Measurements from ENCODE around the gene MGAT4B. TPM values are rescaled to one million over a fixed set of nuclear protein-coding genes. Genes with fewer than 3 reads are reported as not detected.

Gene MGAT4B
- total RNA-seq, 1 donor from 2014 or later: 198 TPM

GRCh38 chr5:179788193-179788854 is 18.3 kb downstream of the MGAT4B start:
- no peak overlapping the region for H3K4me3 Mint-ChIP-seq (ENCODE audit: unreplicated experiment)
- peaks cover 4% of the 10 kb centered on the region for H3K4me1 Mint-ChIP-seq (ENCODE audit: unreplicated experiment)
- no peak for TF ChIP-seq CTCF (IDR thresholded peaks at IDR 0.05)

GRCh38 chr5:179786861-179787260 is 19.8 kb downstream of the MGAT4B start:
- H3K9me3 Mint-ChIP-seq (ENCODE audit: unreplicated experiment): no peaks in the 10 kb centered on the region
- no peak for DNase-seq (ENCODE audit: extremely low spot score, unreplicated experiment)
- TF ChIP-seq CTCF (IDR thresholded peaks at IDR 0.05): no peak
- H3K4me1 Mint-ChIP-seq (ENCODE audit: unreplicated experiment): no peaks in the 10 kb centered on the region
- no peaks in the 10 kb centered on the region for H3K36me3 Mint-ChIP-seq (ENCODE audit: unreplicated experiment)
- no peaks in the 10 kb centered on the region for H3K27me3 Mint-ChIP-seq (ENCODE audit: unreplicated experiment)
- H3K27ac Mint-ChIP-seq (ENCODE audit: unreplicated experiment): no peak overlapping the region
- H3K4me3 Mint-ChIP-seq (ENCODE audit: unreplicated experiment): no peak overlapping the region

More at GRCh38 chr5:179788193-179788854, 18.3 kb downstream of the MGAT4B start:
- no peak for DNase-seq (ENCODE audit: extremely low spot score, unreplicated experiment)
- Mint-ChIP-seq H3K27ac (ENCODE audit: unreplicated experiment) (no peak overlapping the region), H3K36me3 (ENCODE audit: unreplicated experiment) (no peaks in the 10 kb centered on the region), H3K27me3 (ENCODE audit: unreplicated experiment) (no peaks in the 10 kb centered on the region), H3K9me3 (ENCODE audit: unreplicated experiment) (no peaks in the 10 kb centered on the region)

- Mint-ChIP-seq H3K4me3 (ENCODE audit: unreplicated experiment) (no peak overlapping the region), H3K9me3 (ENCODE audit: unreplicated experiment) (no peaks in the 10 kb centered on the region), H3K4me1 (ENCODE audit: unreplicated experiment) (no peaks in the 10 kb centered on the region), H3K27me3 (ENCODE audit: unreplicated experiment) (no peaks in the 10 kb centered on the region), H3K27ac (ENCODE audit: unreplicated experiment) (no peak overlapping the region), H3K36me3 (ENCODE audit: unreplicated experiment) (peaks cover 12% of the 10 kb centered on the region)
- DNase-seq (ENCODE audit: extremely low spot score, unreplicated experiment): no peak
- TF ChIP-seq CTCF (IDR thresholded peaks at IDR 0.05): no peak
Measured at GRCh38 chr5:179783128-179783527, 23.5 kb downstream of the MGAT4B start.

GRCh38 chr5:179781846-179782245 is 24.8 kb downstream of the MGAT4B start:
- Mint-ChIP-seq H3K4me3 (ENCODE audit: unreplicated experiment) (no peak overlapping the region), H3K9me3 (ENCODE audit: unreplicated experiment) (no peaks in the 10 kb centered on the region), H3K36me3 (ENCODE audit: unreplicated experiment) (peaks cover 20% of the 10 kb centered on the region), H3K27ac (ENCODE audit: unreplicated experiment) (no peak overlapping the region), H3K27me3 (ENCODE audit: unreplicated experiment) (no peaks in the 10 kb centered on the region), H3K4me1 (ENCODE audit: unreplicated experiment) (no peaks in the 10 kb centered on the region)
- DNase-seq (ENCODE audit: extremely low spot score, unreplicated experiment): no peak
- TF ChIP-seq CTCF (IDR thresholded peaks at IDR 0.05): no peak

- Mint-ChIP-seq H3K4me3 (ENCODE audit: unreplicated experiment) (no peak overlapping the region), H3K36me3 (ENCODE audit: unreplicated experiment) (peaks cover 31% of the 10 kb centered on the region), H3K4me1 (ENCODE audit: unreplicated experiment) (no peaks in the 10 kb centered on the region), H3K9me3 (ENCODE audit: unreplicated experiment) (no peaks in the 10 kb centered on the region), H3K27ac (ENCODE audit: unreplicated experiment) (no peak overlapping the region), H3K27me3 (ENCODE audit: unreplicated experiment) (no peaks in the 10 kb centered on the region)
- no peak for TF ChIP-seq CTCF (IDR thresholded peaks at IDR 0.05)
- no peak for DNase-seq (ENCODE audit: extremely low spot score, unreplicated experiment)
Measured at GRCh38 chr5:179780362-179780761, 26.3 kb downstream of the MGAT4B start.

Data from osteocyte (in vitro differentiated cells).